ENCODE results near the gene CD22.

Gene CD22

DNA sequence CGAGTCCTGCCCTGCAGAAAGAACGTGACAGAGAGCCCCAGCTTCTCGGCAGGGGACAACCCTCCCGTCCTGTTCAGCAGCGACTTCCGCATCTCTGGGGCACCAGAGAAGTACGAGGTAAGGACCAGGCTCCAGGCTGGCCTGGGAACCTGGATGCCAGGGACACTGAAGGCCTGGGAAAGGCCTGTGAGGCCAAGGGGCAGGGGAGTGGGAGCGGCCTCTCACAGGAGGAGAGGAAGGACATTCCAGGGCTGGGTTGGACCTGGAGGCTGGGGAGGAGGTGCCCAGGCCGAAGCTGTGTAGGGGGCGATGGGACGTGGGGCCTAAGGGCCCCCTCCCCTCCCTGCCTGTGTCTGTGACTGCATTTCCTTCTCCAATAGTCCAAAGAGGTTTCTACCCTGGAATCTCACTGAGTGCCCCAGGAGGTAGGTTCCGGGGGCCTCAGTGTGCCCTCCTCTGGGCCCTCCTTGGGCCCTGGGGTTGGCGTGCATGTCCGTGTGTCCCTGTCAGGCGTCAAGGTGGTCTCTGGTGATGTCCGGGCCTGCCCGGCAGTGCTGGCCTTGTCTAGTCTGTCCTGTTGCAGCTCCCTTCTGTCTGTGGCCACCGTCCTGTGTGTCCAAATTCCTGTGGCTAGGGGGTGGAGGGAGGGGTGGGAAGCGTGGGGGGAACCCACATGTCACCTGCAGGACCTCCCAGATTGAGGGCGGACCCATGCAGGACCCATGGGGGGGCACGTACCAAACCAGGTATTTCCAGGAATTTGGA is 16.9 kb upstream of the CD22 start:
- no peak for TF ChIP-seq NFRKB (IDR thresholded peaks at IDR 0.05)
- no peak for TF ChIP-seq CTBP1 (IDR thresholded peaks at IDR 0.05; ENCODE audit: borderline replicate concordance)
- no peak for TF ChIP-seq FOXM1 (IDR thresholded peaks at IDR 0.05; ENCODE audit: borderline replicate concordance)
- no peak for TF ChIP-seq ZNF384 (IDR thresholded peaks at IDR 0.05)
- no peak for TF ChIP-seq FOXK2 (IDR thresholded peaks at IDR 0.05)
- no peak for TF ChIP-seq TARDBP (IDR thresholded peaks at IDR 0.05)
- TF ChIP-seq, protein P1, sequence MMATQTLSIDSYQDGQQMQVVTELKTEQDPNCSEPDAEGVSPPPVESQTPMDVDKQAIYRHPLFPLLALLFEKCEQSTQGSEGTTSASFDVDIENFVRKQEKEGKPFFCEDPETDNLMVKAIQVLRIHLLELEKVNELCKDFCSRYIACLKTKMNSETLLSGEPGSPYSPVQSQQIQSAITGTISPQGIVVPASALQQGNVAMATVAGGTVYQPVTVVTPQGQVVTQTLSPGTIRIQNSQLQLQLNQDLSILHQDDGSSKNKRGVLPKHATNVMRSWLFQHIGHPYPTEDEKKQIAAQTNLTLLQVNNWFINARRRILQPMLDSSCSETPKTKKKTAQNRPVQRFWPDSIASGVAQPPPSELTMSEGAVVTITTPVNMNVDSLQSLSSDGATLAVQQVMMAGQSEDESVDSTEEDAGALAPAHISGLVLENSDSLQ (IDR thresholded peaks at IDR 0.05): no peak
- no peak for DNase-seq (ENCODE audit: extremely low spot score)
- ChIA-PET CTCF (no interaction called here), POLR2A (no interaction called here)

DNA sequence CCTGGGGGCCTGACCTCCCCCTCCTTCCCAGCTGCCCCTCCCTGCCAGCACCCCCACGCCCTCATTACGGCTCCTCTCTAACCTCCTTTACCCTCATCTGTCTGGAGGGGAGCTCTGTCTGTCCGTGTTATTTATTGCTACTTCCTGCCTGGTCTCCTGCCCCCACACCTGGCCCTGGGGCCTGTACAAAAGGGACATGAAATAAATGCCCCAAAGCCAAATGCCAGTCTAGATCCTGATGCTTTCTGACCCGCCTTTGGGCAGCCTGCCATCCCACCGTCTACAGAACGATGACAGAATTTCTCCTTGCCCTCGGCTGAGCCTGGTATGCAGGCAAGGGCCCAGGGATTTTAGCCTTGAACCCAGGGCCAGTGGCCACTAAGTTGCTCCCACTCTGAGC is 15.4 kb upstream of the CD22 start:
- ChIA-PET CTCF (no interaction called here), POLR2A (no interaction called here)
- no peak for DNase-seq (ENCODE audit: extremely low spot score)
- TF ChIP-seq FOXA1 (IDR thresholded peaks at IDR 0.05): no peak
- no peak for TF ChIP-seq ARNT (IDR thresholded peaks at IDR 0.05)
- no peak for TF ChIP-seq BHLHE40 (IDR thresholded peaks at IDR 0.05; ENCODE audit: borderline replicate concordance)
- TF ChIP-seq FOXM1 (IDR thresholded peaks at IDR 0.05; ENCODE audit: borderline replicate concordance): no peak
- TF ChIP-seq FOXK2 (IDR thresholded peaks at IDR 0.05): no peak
- no peak for TF ChIP-seq TARDBP (IDR thresholded peaks at IDR 0.05)

DNA sequence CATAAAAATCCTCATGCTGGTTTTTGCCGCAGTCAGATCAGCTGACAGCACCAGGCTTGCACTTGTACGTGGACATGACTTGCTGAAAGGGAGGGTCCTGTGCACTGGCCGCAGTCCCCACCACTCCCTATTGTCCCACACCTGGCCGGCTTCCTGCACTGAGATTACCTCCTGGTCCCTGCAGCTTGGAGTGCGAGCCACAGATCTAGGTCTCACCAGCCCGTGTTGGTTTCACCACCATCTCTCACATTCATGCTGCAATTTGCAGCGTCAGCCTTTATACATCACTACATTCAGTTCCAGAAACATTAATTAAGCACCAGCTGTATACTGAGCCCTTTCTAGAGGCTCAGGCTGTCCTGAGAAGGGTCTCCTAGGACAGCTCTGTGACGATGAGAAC is 15.0 kb upstream of the CD22 start:
- DNase-seq (ENCODE audit: extremely low spot score): no peak
- CTCF ChIA-PET: no interaction called here
- POLR2A ChIA-PET: no interaction called here
- TF ChIP-seq FOXM1 (IDR thresholded peaks at IDR 0.05; ENCODE audit: borderline replicate concordance) (no peak), HDGF (IDR thresholded peaks at IDR 0.05; ENCODE audit: borderline replicate concordance) (no peak), L3MBTL2 (conservative IDR thresholded peaks at IDR 0.05) (no peak), SUZ12 (IDR thresholded peaks at IDR 0.05) (no peak), ZNF384 (IDR thresholded peaks at IDR 0.05) (no peak), TARDBP (IDR thresholded peaks at IDR 0.05) (no peak), NFRKB (IDR thresholded peaks at IDR 0.05) (no peak)

DNA sequence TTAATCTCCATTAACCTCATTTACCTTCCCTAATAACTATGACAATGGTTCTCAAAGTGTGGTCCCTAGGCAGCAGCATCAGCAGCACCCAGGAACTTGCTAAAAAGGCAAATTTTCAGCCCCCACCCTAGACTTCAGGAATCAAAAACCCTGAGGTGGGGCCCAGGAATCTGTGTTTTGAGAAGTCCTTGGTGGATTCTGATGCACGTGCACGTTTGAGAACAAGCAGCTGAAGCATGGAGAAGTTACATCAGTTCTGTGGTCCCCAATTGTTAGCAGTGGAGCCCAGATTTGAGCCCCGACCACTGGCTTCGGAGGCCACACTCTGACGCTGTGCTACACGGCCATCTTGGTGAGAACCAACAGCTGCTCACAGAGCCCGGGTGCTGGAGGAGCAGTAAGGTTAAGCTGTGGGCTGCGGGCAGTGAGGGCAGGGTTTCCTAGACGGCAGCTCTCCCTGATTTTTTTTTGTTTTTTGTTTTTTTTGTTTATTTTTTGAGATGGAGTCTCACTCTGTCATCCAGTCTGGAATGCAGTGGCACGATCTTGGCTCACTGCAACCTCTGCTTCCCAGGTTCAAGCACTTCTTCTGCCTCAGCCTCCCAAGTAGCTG is 14.0 kb upstream of the CD22 start:
- TF ChIP-seq LEF1 (IDR thresholded peaks at IDR 0.05; ENCODE audit: borderline replicate concordance) (no peak), CTBP1 (IDR thresholded peaks at IDR 0.05; ENCODE audit: borderline replicate concordance) (no peak), SUZ12 (IDR thresholded peaks at IDR 0.05) (no peak), ARNT (IDR thresholded peaks at IDR 0.05) (no peak), TARDBP (IDR thresholded peaks at IDR 0.05) (no peak), ZNF384 (IDR thresholded peaks at IDR 0.05) (no peak), SP1 (IDR thresholded peaks at IDR 0.05) (no peak), HDGF (IDR thresholded peaks at IDR 0.05; ENCODE audit: borderline replicate concordance) (no peak), FOXM1 (IDR thresholded peaks at IDR 0.05; ENCODE audit: borderline replicate concordance) (no peak), FOXA1 (IDR thresholded peaks at IDR 0.05) (no peak), L3MBTL2 (conservative IDR thresholded peaks at IDR 0.05) (no peak), ELF4 (IDR thresholded peaks at IDR 0.05) (no peak), FOXK2 (IDR thresholded peaks at IDR 0.05) (no peak), BHLHE40 (IDR thresholded peaks at IDR 0.05; ENCODE audit: borderline replicate concordance) (no peak), NFRKB (IDR thresholded peaks at IDR 0.05) (no peak)
- TF ChIP-seq, protein P1 (IDR thresholded peaks at IDR 0.05): no peak
- ChIA-PET CTCF (no interaction called here), POLR2A (no interaction called here)
- DNase-seq (ENCODE audit: extremely low spot score): no peak

DNA sequence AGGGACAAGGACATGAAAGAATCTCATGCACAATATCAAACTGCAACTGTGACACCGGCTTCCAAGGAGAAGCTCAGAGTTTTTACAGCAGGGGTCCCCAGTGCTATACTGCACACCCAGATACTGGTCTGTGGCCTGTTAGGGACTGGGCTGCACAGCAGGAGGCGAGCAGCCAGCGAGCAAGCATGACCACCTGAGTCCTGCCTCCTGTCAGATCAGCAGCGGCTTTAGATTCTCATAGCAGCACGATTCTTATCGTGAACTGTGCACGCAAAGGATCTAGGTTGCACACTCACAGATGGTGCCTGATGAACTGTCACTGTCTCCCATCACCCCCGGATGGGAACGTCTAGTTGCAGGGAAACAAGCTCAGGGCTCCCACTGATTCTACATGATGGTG is 13.1 kb upstream of the CD22 start:
- no peak for DNase-seq (ENCODE audit: extremely low spot score)
- TF ChIP-seq HDGF (IDR thresholded peaks at IDR 0.05; ENCODE audit: borderline replicate concordance) (no peak), FOXM1 (IDR thresholded peaks at IDR 0.05; ENCODE audit: borderline replicate concordance) (no peak), NFRKB (IDR thresholded peaks at IDR 0.05) (no peak), TARDBP (IDR thresholded peaks at IDR 0.05) (no peak), BHLHE40 (IDR thresholded peaks at IDR 0.05; ENCODE audit: borderline replicate concordance) (no peak), ELF4 (IDR thresholded peaks at IDR 0.05) (no peak), LEF1 (IDR thresholded peaks at IDR 0.05; ENCODE audit: borderline replicate concordance) (no peak), SUZ12 (IDR thresholded peaks at IDR 0.05) (no peak), ARNT (IDR thresholded peaks at IDR 0.05) (no peak), FOXK2 (IDR thresholded peaks at IDR 0.05) (no peak)
- POLR2A ChIA-PET: no interaction called here
- CTCF ChIA-PET: no interaction called here

DNA sequence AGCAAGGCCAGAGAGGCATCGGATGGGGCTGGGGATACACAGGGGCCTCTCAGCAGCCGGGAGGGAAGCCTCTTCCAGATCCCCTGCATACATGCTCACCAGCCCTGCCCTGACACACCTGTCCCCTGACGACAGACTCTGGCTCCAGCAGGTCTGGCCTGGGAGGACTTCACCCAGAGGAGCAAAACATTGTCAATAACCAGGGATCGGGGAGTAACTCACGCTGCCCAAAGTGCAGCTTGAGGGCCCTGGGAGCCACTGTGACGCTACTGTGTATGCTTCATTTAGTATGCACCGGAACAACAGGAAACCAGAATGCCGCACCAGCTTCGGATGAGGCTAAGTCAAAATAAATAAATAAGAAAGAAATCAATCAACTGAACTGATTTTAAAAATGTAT is 12.4 kb upstream of the CD22 start:
- ChIA-PET POLR2A (no interaction called here), CTCF (no interaction called here)
- TF ChIP-seq ZNF384 (IDR thresholded peaks at IDR 0.05): no peak
- TF ChIP-seq BHLHE40 (IDR thresholded peaks at IDR 0.05; ENCODE audit: borderline replicate concordance): no peak
- TF ChIP-seq ELF4 (IDR thresholded peaks at IDR 0.05): no peak
- no peak for DNase-seq (ENCODE audit: extremely low spot score)

DNA sequence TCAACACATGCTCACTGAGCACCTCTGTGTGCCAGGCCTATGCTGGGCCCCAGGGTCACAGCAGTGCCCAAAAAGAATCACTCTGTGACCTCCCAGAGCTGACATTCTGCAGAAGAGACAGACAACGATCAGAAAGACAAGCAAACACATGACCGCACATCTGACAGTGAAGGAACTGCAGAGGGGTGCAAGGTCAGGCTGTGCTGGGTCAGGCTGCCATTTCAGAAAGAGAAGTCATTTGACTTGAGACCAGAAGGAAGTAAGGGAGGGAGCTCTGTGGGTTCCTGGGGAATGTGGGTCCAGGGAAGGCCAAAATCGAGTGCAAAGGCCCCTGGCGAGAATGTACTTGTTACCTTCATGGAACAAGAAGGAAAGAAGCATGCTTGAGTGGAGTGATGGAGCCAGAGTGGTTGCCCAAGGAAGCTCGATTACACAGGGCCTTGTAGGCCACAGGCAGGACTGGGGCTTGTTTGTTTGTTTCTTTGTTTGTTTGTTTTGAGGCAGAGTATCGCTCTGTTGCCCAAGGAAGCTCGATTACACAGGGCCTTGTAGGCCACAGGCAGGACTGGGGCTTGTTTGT is 11.4 kb upstream of the CD22 start:
- DNase-seq (ENCODE audit: extremely low spot score): no peak
- ChIA-PET CTCF (no interaction called here), POLR2A (no interaction called here)
- TF ChIP-seq L3MBTL2 (conservative IDR thresholded peaks at IDR 0.05) (no peak), SP1 (IDR thresholded peaks at IDR 0.05) (no peak), ARNT (IDR thresholded peaks at IDR 0.05) (no peak), CTBP1 (IDR thresholded peaks at IDR 0.05; ENCODE audit: borderline replicate concordance) (no peak), SUZ12 (IDR thresholded peaks at IDR 0.05) (no peak), BHLHE40 (IDR thresholded peaks at IDR 0.05; ENCODE audit: borderline replicate concordance) (no peak), NFRKB (IDR thresholded peaks at IDR 0.05) (no peak), TARDBP (IDR thresholded peaks at IDR 0.05) (no peak)

Measured in HEK293T (cell line).